H1 (cell line): ENCODE results near the gene CARD18.
"Not testable (repeated sequence)": the region's sequence is repeated elsewhere in the genome, so short reads cannot be mapped to it uniquely, and the experiment has no call there.

Experiments
- EGR1 ChIP-seq: IDR thresholded peaks from 2 replicates; pipeline ENCODE4 v1.6.1; 2011; ENCODE audit warnings: low read depth, low read length, borderline replicate concordance
- EZH2 ChIP-seq: fragments of 200-600 bp; sonication (generic); IDR thresholded peaks from 2 replicates; pipeline ENCODE4 v1.7.1; 2012; ENCODE audit warnings: low read depth, mild to moderate bottlenecking, moderate library complexity, low read length, inconsistent platforms; ENCODE audit not compliant: severe bottlenecking
- TAF1 ChIP-seq: IDR thresholded peaks from 2 replicates; pipeline ENCODE4 v1.6.1; 2011; ENCODE audit warnings: mild to moderate bottlenecking, low read depth, low read length
- TBP ChIP-seq: IDR thresholded peaks from 2 replicates; pipeline ENCODE4 v1.6.1; 2011; ENCODE audit warnings: low read depth, low read length, improper control_type of control experiment
- TF ChIP-seq, protein P1 (sequence below), 3 experiments: IDR thresholded peaks; 1 replicate in 2 of 3; 2 replicates in 1 of 3; pipeline versions ENCODE4 v1.5.1 to v1.6.1; 2011; ENCODE audit warnings: low read length in 3 of 3, mild to moderate bottlenecking in 3 of 3, inconsistent platforms in 2 of 3, low read depth in 1 of 3, moderate library complexity in 1 of 3; ENCODE audit not compliant: insufficient read depth in 1 of 3; ENCODE audit errors: control extremely low read depth in 1 of 3

DNA sequence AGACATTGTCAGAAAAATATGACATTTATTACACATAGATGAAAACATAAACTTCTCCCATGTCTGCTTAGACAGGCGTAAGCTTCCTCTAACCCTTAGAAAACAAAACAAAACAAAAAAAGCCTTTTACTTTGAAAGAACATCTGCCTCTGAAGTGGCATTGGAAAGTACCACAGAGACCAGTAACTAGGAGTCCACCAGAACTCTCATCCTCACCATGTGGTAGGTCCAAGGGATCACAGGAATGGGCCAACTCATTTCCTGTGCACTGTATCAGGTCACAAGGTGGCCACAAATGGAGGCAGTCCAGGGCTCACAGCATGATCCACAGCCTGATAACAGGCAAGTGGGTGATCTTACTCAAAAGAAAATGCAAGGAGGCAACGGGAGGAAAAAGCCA lies 40.0 kb downstream of the CARD18 start:
- TF ChIP-seq, protein P1, sequence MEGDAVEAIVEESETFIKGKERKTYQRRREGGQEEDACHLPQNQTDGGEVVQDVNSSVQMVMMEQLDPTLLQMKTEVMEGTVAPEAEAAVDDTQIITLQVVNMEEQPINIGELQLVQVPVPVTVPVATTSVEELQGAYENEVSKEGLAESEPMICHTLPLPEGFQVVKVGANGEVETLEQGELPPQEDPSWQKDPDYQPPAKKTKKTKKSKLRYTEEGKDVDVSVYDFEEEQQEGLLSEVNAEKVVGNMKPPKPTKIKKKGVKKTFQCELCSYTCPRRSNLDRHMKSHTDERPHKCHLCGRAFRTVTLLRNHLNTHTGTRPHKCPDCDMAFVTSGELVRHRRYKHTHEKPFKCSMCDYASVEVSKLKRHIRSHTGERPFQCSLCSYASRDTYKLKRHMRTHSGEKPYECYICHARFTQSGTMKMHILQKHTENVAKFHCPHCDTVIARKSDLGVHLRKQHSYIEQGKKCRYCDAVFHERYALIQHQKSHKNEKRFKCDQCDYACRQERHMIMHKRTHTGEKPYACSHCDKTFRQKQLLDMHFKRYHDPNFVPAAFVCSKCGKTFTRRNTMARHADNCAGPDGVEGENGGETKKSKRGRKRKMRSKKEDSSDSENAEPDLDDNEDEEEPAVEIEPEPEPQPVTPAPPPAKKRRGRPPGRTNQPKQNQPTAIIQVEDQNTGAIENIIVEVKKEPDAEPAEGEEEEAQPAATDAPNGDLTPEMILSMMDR (IDR thresholded peaks at IDR 0.05; ENCODE audit: control extremely low read depth in 1 of 3, insufficient read depth in 1 of 3, low read depth in 1 of 3, low read length in 3 of 3): not testable (repeated sequence)
- TF ChIP-seq TBP, TAF1, EZH2, EGR1: not testable (repeated sequence)
